GM23338 (cell line): ENCODE measurements around the gene ERC1.

Experiments
- ETS1 ChIP-seq: IDR thresholded peaks from 2 replicates; pipeline ENCODE4 v1.6.1; 2016; ENCODE audit warnings: antibody characterized with exemption
- EZH2 ChIP-seq: fragments of 200-600 bp; sonication (generic); IDR thresholded peaks from one replicate; pipeline ENCODE4 v1.8.0; 2017; ENCODE audit warnings: antibody characterized with exemption, mild to moderate bottlenecking, low read depth; ENCODE audit not compliant: unreplicated experiment
- EZH2phosphoT487 ChIP-seq: fragments of 200-600 bp; sonication (generic); IDR thresholded peaks from one replicate; pipeline ENCODE4 v1.8.1; 2018; ENCODE audit warnings: antibody characterized with exemption; ENCODE audit not compliant: unreplicated experiment
- JUNB ChIP-seq: IDR thresholded peaks from one replicate; pipeline ENCODE4 v1.6.1; 2016; ENCODE audit warnings: antibody characterized with exemption; ENCODE audit not compliant: unreplicated experiment
- NANOG ChIP-seq: IDR thresholded peaks from 2 replicates; pipeline ENCODE4 v1.6.1; 2016; ENCODE audit warnings: antibody characterized with exemption, borderline replicate concordance
- POLR2AphosphoS5 ChIP-seq: IDR thresholded peaks from 2 replicates; pipeline ENCODE4 v1.6.1; 2016; ENCODE audit warnings: antibody characterized with exemption, low read depth
- ZNF114 ChIP-seq: fragments of 250-450 bp; sonication (Bioruptor Pico); IDR thresholded peaks from 2 replicates; pipeline ENCODE4 v1.5.0; 2020; ENCODE audit warnings: mild to moderate bottlenecking, moderate library complexity
- ZNF462 ChIP-seq: fragments of 250-450 bp; sonication (Bioruptor Pico); IDR thresholded peaks from 2 replicates; pipeline ENCODE4 v1.5.0; 2020; ENCODE audit warnings: mild to moderate bottlenecking, moderate library complexity
- TF ChIP-seq, protein P1 (sequence below), 2 experiments: fragments of 200-600 bp in 1 of 2; sonication (generic) in 1 of 2; conservative IDR thresholded peaks; 2 replicates each; pipeline versions ENCODE4 v1.5.1 to v1.6.1; 2016 to 2017; ENCODE audit warnings: antibody characterized with exemption in 2 of 2, low read depth in 2 of 2, mild to moderate bottlenecking in 2 of 2, moderate library complexity in 1 of 2
- TF ChIP-seq, protein P2 (sequence below): IDR thresholded peaks from one replicate; pipeline ENCODE4 v1.6.1; 2018; ENCODE audit warnings: antibody characterized with exemption; ENCODE audit not compliant: unreplicated experiment

DNA sequence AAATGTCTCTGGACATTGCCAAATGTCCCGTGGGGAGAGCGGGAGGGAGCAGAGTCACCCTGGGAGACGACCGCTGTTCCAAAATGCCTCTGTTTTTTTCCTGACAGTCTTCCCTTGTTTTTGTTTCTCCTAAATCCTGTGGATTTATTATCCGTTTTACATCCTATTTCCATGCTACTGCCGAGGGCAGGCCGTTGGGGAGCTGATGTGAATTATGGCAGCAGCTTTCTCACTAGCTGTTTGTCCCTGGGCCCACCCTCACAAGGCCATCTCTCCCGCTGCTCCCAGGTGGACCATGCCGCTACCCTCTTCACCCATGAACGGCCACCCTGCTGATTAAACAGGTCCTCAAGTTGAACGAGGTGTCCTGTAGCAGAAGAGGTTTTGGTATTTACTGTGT is 548.1 kb downstream of the ERC1 start:
- TF ChIP-seq, protein P1, sequence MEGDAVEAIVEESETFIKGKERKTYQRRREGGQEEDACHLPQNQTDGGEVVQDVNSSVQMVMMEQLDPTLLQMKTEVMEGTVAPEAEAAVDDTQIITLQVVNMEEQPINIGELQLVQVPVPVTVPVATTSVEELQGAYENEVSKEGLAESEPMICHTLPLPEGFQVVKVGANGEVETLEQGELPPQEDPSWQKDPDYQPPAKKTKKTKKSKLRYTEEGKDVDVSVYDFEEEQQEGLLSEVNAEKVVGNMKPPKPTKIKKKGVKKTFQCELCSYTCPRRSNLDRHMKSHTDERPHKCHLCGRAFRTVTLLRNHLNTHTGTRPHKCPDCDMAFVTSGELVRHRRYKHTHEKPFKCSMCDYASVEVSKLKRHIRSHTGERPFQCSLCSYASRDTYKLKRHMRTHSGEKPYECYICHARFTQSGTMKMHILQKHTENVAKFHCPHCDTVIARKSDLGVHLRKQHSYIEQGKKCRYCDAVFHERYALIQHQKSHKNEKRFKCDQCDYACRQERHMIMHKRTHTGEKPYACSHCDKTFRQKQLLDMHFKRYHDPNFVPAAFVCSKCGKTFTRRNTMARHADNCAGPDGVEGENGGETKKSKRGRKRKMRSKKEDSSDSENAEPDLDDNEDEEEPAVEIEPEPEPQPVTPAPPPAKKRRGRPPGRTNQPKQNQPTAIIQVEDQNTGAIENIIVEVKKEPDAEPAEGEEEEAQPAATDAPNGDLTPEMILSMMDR (conservative IDR thresholded peaks at IDR 0.05; ENCODE audit: low read depth in 2 of 2): no peak
- no peak for TF ChIP-seq POLR2AphosphoS5
- TF ChIP-seq, protein P2, sequence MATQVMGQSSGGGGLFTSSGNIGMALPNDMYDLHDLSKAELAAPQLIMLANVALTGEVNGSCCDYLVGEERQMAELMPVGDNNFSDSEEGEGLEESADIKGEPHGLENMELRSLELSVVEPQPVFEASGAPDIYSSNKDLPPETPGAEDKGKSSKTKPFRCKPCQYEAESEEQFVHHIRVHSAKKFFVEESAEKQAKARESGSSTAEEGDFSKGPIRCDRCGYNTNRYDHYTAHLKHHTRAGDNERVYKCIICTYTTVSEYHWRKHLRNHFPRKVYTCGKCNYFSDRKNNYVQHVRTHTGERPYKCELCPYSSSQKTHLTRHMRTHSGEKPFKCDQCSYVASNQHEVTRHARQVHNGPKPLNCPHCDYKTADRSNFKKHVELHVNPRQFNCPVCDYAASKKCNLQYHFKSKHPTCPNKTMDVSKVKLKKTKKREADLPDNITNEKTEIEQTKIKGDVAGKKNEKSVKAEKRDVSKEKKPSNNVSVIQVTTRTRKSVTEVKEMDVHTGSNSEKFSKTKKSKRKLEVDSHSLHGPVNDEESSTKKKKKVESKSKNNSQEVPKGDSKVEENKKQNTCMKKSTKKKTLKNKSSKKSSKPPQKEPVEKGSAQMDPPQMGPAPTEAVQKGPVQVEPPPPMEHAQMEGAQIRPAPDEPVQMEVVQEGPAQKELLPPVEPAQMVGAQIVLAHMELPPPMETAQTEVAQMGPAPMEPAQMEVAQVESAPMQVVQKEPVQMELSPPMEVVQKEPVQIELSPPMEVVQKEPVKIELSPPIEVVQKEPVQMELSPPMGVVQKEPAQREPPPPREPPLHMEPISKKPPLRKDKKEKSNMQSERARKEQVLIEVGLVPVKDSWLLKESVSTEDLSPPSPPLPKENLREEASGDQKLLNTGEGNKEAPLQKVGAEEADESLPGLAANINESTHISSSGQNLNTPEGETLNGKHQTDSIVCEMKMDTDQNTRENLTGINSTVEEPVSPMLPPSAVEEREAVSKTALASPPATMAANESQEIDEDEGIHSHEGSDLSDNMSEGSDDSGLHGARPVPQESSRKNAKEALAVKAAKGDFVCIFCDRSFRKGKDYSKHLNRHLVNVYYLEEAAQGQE: no peak
- no peak for TF ChIP-seq EZH2
- TF ChIP-seq ZNF462 (CRISPR knock-in tag): no peak
- TF ChIP-seq EZH2phosphoT487: no peak
- no peak for TF ChIP-seq JUNB
- TF ChIP-seq NANOG: no peak
- TF ChIP-seq ZNF114: no peak
- TF ChIP-seq ETS1: no peak
